Naive B cell (primary cell): ENCODE measurements around the gene TMEM154. TPM values are rescaled to one million over a fixed set of nuclear protein-coding genes. Genes with fewer than 3 reads are reported as not detected.
A peak's percentile ranks its signal among the peaks of the same experiment; 100 is the strongest.
"Not testable (repeated sequence)": the region's sequence is repeated elsewhere in the genome, so short reads cannot be mapped to it uniquely, and the experiment has no call there.

Experiments used
- ATAC-seq, 2 donors: fragments of 150-1000 bp; cut with Tn5 transposase; 2 replicates each; pipeline ENCODE4 v1.10.0; 2021; ENCODE audit warnings: low read depth in 2 of 2, mild to moderate bottlenecking in 2 of 2, moderate library complexity in 2 of 2
- DNase-seq: peaks from one replicate; pipeline ENCODE4 v3.0.0; 2022
- H3K27ac Mint-ChIP-seq, 6 donors: one replicate each; pipeline ENCODE4 v1.8.0; 2020 to 2022; ENCODE audit warnings: mild to moderate bottlenecking in 6 of 6, mixed read lengths in 6 of 6, moderate library complexity in 5 of 6, inconsistent platforms in 2 of 6
- H3K27me3 Mint-ChIP-seq, 3 donors: one replicate each; pipeline ENCODE4 v1.8.0; 2021 to 2022; ENCODE audit warnings: mixed read lengths in 3 of 3, mild to moderate bottlenecking in 1 of 3
- H3K36me3 Mint-ChIP-seq, 2 donors: one replicate each; pipeline ENCODE4 v1.8.0; 2020 to 2022; ENCODE audit warnings: mixed read lengths in 2 of 2, inconsistent platforms in 1 of 2, mild to moderate bottlenecking in 1 of 2
- H3K4me1 Mint-ChIP-seq, 3 donors: one replicate each; pipeline ENCODE4 v1.8.0; 2020 to 2022; ENCODE audit warnings: mixed read lengths in 3 of 3, inconsistent platforms in 1 of 3, mild to moderate bottlenecking in 1 of 3, moderate library complexity in 1 of 3
- H3K4me3 Mint-ChIP-seq, 8 donors: one replicate each; pipeline ENCODE4 v1.8.0; 2020 to 2022; ENCODE audit warnings: mild to moderate bottlenecking in 8 of 8, mixed read lengths in 8 of 8, moderate library complexity in 8 of 8, inconsistent platforms in 2 of 8
- H3K9me3 Mint-ChIP-seq, 7 donors: one replicate each; pipeline ENCODE4 v1.8.0; 2020 to 2022; ENCODE audit warnings: mixed read lengths in 7 of 7, mild to moderate bottlenecking in 5 of 7, inconsistent platforms in 2 of 7, moderate library complexity in 1 of 7
- polyA plus RNA-seq, 6 donors: library from polyadenylated mRNA; unstranded; fragments of 300-500 nt; fragmentation: Illumina TruSeq; gene quantifications; one replicate each; pipeline ENCODE4 v1.2.3, GENCODE V29; 2021; ENCODE audit warnings: low read depth in 6 of 6

Gene TMEM154
- polyA plus RNA-seq, 6 donors from 2014 or later: 125 to 213 (median 155) TPM

DNA sequence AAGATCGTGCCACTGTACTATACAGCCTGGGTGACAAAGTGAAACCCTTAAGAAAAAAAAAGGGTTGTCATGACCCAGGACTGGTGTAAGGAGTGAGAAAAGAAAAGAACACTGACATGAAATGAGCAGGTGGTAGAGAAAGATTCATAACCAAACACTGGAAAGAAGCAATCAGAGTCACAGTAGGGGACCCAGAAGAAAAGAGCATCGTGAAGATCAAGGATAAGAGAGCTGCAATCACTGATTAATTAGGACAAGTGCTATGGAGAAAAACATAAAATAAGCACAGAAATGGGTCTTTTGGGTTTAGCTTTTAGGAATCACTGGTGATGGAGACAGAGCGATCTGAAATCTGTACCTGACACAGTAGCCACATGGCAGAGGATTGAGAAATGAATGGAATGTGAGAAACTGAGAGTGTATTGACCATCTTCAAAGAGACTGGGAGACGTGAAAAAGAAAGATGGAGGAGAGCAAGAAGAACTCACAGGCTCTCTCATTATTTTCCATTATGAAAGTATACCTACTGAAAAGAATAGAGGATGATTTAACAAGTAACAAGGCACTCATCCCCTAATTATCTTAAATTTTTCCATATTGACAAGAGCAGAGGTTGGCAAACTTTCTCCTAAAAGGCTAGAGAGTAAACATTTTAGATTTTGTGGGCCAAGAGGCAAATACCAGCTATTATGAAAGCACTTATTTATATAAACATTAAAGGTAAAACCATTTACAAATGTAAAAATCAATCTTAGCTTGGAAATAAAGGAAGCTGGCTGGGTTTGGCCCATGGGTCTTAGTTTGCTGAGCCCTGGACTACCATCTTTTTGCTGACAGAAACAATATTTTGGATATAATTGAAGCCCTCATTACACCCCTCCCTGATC lies 7.3 kb downstream of the TMEM154 start:
- H3K27me3 Mint-ChIP-seq: no peaks in the 10 kb centered on the region
- H3K27ac Mint-ChIP-seq: peak overlapping the region; percentile 37 to 88 (median 80)

GRCh38 chr4:152668338-152668964 lies 11.3 kb downstream of the TMEM154 start:
- Mint-ChIP-seq H3K36me3 (peaks cover 13 to 21% of the 10 kb centered on the region in 2 donors), H3K27me3 (no peaks in the 10 kb centered on the region), H3K27ac (peak overlapping the region; percentile 57 to 98 (median 82)), H3K4me1 (peaks cover 52 to 80% (median 68%) of the 10 kb centered on the region in 3 donors), H3K4me3 (peak overlapping the region in 2 of 8 donors; percentile 34 to 54), H3K9me3 (peaks cover 0 to 3% (median 0%) of the 10 kb centered on the region in 7 donors)
- DNase-seq (no peak), ATAC-seq (no peak)

More for the DNA sequence above, 7.3 kb downstream of the TMEM154 start:
- DNase-seq: no peak
- Mint-ChIP-seq H3K4me1 (peaks cover 52 to 78% (median 75%) of the 10 kb centered on the region in 3 donors), H3K4me3 (peak overlapping the region in 3 of 8 donors; percentile 13 to 59 (median 26)), H3K36me3 (peaks cover 7 to 27% of the 10 kb centered on the region in 2 donors), H3K9me3 (no peaks in the 10 kb centered on the region)
- no peak for ATAC-seq

GRCh38 chr4:152667781-152668180 lies 12.0 kb downstream of the TMEM154 start:
- ATAC-seq (no peak), DNase-seq (no peak)
- H3K4me1 Mint-ChIP-seq: peaks cover 53 to 80% (median 68%) of the 10 kb centered on the region in 3 donors
- H3K27ac Mint-ChIP-seq: peak overlapping the region in 5 of 6 donors; percentile 60 to 96 (median 88)
- H3K36me3 Mint-ChIP-seq: peaks cover 13 to 21% of the 10 kb centered on the region in 2 donors
- H3K4me3 Mint-ChIP-seq: peak overlapping the region in 1 of 8 donors; percentile 82
- no peaks in the 10 kb centered on the region for H3K27me3 Mint-ChIP-seq
- peaks cover 0 to 3% (median 0%) of the 10 kb centered on the region in 7 donors for H3K9me3 Mint-ChIP-seq

- Mint-ChIP-seq H3K36me3 (peaks cover 13% of the 10 kb centered on the region in 2 donors), H3K27ac (peak overlapping the region; percentile 75 to 96 (median 91)), H3K9me3 (peaks cover 0 to 3% (median 0%) of the 10 kb centered on the region in 7 donors), H3K4me3 (peak overlapping the region in 7 of 8 donors; percentile 9 to 82 (median 37)), H3K4me1 (peaks cover 55 to 84% (median 68%) of the 10 kb centered on the region in 3 donors), H3K27me3 (no peaks in the 10 kb centered on the region)
- DNase-seq: no peak
- ATAC-seq: no peak
Observed at GRCh38 chr4:152666946-152667345, 12.9 kb downstream of the TMEM154 start.

DNA sequence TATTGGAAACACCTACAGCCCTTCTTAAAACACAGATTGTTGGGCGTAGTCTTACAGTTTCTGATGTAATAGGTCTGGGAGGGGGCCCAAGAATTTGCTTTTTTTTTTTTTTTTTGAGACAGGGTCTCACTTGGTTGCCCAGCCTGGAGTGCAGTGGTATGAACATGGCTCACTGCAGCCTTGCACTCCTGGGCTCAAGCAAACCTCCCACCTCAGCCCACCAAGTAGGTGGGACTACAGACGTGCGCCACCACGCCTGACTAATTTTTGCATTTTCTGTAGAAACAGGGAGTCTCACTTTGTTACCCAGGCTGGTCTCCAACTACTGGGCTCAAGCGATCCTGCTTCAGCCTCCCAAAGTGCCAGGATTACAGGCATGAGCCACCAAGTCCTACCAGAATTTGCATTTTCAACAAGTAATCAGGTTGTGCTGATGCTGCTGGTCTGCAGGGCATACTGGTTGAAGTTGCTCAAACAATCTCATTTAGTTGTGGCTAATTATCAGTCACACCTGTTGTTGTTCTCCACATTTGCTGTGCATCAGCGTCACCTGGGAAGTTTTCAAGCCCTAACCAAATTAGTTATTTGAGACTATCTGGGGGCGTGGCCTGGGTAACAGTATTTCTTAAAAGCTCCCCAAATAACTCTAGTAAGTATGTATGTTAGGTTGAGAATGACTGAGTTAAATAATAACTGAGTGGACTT lies 14.0 kb downstream of the TMEM154 start:
- Mint-ChIP-seq H3K36me3 (peaks cover 4 to 8% of the 10 kb centered on the region in 2 donors), H3K4me3 (peak overlapping the region in 4 of 8 donors; percentile 14 to 70 (median 25)), H3K27ac (peak overlapping the region; percentile 72 to 95 (median 88)), H3K4me1 (peaks cover 60 to 86% (median 70%) of the 10 kb centered on the region in 3 donors), H3K27me3 (no peaks in the 10 kb centered on the region), H3K9me3 (peaks cover 0 to 3% (median 0%) of the 10 kb centered on the region in 7 donors)
- DNase-seq (no peak), ATAC-seq (peak; percentile 11 to 49)

GRCh38 chr4:152664067-152664378 lies 15.8 kb downstream of the TMEM154 start:
- not testable (repeated sequence) for H3K27me3 Mint-ChIP-seq, DNase-seq, H3K9me3 Mint-ChIP-seq, ATAC-seq
- Mint-ChIP-seq H3K4me1 (peaks cover 76 to 97% (median 80%) of the 10 kb centered on the region in 3 donors), H3K36me3 (peaks cover 0 to 16% of the 10 kb centered on the region in 2 donors), H3K4me3 (peak overlapping the region; percentile 68 to 91 (median 78)), H3K27ac (peak overlapping the region; percentile 48 to 99 (median 84))

DNA sequence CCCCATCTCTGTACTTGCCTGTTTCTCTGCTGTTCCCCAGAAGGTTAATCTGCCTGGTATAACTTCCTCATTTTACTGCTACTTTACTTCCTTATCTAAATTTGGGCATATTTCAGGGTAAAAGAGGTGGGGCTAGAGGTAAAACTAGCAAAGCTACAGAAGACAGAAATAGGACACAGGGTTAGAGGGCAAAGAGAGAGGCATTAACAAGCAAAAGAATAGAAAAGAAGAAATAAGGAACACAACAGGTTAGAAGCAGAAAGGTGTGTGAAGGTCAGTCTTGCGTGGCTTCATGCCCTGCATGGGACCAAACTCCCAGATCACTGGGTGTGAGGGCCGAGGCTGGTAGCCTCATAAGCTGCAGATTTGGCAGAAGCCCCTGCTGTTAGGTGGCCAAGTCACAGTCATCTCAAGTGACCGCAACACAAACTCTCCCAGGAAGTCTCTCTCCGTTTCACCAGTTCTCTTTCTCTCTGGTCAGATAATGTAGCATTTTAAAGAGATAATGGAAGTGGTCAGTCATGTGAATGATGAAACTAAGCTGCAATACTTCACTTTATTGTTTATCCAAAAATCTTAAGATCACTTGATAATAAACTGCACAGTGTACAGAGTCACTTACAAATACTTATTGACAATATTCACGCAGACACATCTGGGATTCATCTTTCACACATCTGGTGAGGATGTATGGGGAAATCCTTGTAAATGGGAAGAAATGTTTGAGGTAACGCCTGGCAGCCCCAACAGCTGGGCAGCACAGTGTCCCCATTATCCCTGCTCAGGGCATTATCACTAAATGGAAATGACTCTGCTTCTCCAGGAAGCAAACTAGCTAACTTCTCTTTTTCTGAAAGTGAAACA lies 16.4 kb downstream of the TMEM154 start:
- no peaks in the 10 kb centered on the region for H3K27me3 Mint-ChIP-seq
- peak overlapping the region; percentile 48 to 99 (median 84) for H3K27ac Mint-ChIP-seq
- H3K36me3 Mint-ChIP-seq: peaks cover 2 to 20% of the 10 kb centered on the region in 2 donors
- ATAC-seq (peak; percentile 80 to 89), DNase-seq (peak; percentile 70)
- peak overlapping the region; percentile 68 to 91 (median 78) for H3K4me3 Mint-ChIP-seq
- H3K4me1 Mint-ChIP-seq: peaks cover 71 to 98% (median 78%) of the 10 kb centered on the region in 3 donors
- H3K9me3 Mint-ChIP-seq: peaks cover 0 to 9% (median 6%) of the 10 kb centered on the region in 7 donors

DNA sequence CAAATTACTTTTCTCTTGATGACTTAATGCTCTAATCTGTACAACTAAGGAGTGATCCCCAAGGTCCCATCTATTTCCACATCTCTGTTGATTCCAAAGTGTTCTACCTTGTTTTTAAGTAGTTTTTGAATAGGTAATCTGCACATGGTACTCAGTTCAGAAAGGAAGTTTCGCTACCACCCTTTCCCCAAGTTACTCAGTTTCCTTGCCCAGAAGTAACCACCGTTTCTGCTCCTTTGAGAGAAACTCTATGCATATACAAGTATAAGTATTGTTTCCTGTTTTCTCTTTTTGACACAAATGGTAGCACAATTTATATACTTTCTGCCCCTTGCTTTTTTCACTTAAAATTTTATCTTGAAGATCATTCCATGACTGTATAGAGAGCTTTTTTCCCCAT lies 18.1 kb downstream of the TMEM154 start:
- H3K27ac Mint-ChIP-seq: peak overlapping the region; percentile 48 to 97 (median 89)
- peak overlapping the region; percentile 55 to 91 (median 74) for H3K4me3 Mint-ChIP-seq
- H3K36me3 Mint-ChIP-seq: peaks cover 19 to 31% of the 10 kb centered on the region in 2 donors
- ATAC-seq: no peak
- peaks cover 69 to 95% (median 71%) of the 10 kb centered on the region in 3 donors for H3K4me1 Mint-ChIP-seq
- H3K27me3 Mint-ChIP-seq: no peaks in the 10 kb centered on the region
- peaks cover 8 to 26% (median 23%) of the 10 kb centered on the region in 7 donors for H3K9me3 Mint-ChIP-seq
- no peak for DNase-seq

DNA sequence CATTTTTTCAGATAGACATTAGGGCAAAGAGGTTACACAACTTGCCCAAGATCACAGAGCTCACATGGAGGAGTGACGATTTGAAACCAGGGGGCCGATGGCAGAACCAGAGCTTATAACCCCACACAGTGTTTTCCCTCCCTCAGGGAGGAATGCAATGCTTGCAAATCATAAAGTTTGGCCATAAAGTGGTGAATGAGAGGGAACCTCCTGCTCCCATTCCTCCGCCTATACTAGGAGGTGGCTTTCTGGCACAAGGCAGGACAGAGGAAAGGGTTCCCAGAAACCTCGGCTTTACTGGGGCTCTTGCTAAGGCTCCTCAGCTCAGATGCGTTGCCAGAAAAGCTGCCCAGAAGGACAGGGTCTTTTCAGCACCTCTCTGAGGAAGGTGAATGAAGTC lies 19.3 kb downstream of the TMEM154 start:
- no peak for DNase-seq
- Mint-ChIP-seq H3K4me1 (peaks cover 77 to 95% (median 82%) of the 10 kb centered on the region in 3 donors), H3K4me3 (peak overlapping the region in 7 of 8 donors; percentile 18 to 91 (median 76)), H3K27ac (peak overlapping the region; percentile 48 to 97 (median 89)), H3K36me3 (peaks cover 24 to 31% of the 10 kb centered on the region in 2 donors), H3K27me3 (no peaks in the 10 kb centered on the region), H3K9me3 (peaks cover 8 to 32% (median 25%) of the 10 kb centered on the region in 7 donors)
- ATAC-seq: no peak

DNA sequence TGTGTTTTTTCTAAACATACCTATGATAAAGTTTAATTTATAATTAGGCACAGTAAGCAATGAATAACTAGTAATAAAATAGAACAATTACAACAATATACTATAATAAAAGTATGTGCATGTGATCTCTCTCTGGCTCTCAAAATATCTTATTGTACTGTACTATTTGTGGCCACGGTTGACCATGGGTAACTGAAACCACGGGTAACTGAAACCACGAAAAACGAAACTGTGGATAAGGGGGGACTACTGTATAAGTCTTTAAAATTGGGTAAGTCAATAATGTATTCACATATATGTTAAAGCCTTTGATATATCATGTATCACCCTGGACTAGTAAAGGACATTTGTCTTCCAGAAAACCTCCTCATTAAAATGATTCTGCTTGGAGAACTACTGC lies 20.0 kb downstream of the TMEM154 start:
- Mint-ChIP-seq H3K9me3 (peaks cover 8 to 33% (median 26%) of the 10 kb centered on the region in 7 donors), H3K27me3 (no peaks in the 10 kb centered on the region), H3K36me3 (peaks cover 24 to 33% of the 10 kb centered on the region in 2 donors), H3K4me1 (peaks cover 74 to 94% (median 83%) of the 10 kb centered on the region in 3 donors), H3K27ac (peak overlapping the region in 5 of 6 donors; percentile 69 to 92 (median 86)), H3K4me3 (peak overlapping the region in 7 of 8 donors; percentile 11 to 83 (median 54))
- no peak for DNase-seq
- no peak for ATAC-seq

DNA sequence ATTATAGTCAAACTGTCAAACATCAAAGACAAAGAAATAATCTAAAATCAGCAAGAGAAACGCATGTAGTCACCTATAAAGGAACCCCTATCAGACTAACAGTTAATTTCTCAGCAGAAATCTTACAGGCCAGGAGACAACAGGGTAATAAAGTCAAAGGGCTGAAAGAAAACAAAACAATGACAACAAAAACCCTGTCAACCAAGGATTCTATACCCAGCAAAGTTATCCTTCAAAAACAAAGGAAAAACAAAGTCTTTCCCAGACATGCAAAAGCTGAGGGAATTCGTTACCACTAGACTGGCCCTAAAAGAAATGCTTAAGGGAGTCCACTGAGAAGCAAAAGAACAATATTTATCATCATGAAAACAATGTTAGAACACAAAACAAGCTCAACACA lies 22.1 kb downstream of the TMEM154 start:
- H3K27ac Mint-ChIP-seq: peak overlapping the region in 1 of 6 donors; percentile 59
- no peak for ATAC-seq
- H3K27me3 Mint-ChIP-seq: no peaks in the 10 kb centered on the region
- peaks cover 6 to 33% (median 27%) of the 10 kb centered on the region in 7 donors for H3K9me3 Mint-ChIP-seq
- no peak for DNase-seq
- H3K4me1 Mint-ChIP-seq: peaks cover 61 to 82% (median 76%) of the 10 kb centered on the region in 3 donors
- H3K4me3 Mint-ChIP-seq: peak overlapping the region in 2 of 8 donors; percentile 9 to 63
- H3K36me3 Mint-ChIP-seq: peaks cover 24 to 39% of the 10 kb centered on the region in 2 donors
